Activated T-cell treated with anti-CD3 and anti-CD28 coated beads, Interleukin-2, amount 50 U/mL, for 1 hour (primary cell): Measurements from ENCODE around the gene CAPZB.

Experiments used
- DNase-seq: peaks from one replicate; pipeline ENCODE4 v3.0.0-alpha.2; 2020

CAPZB gene

GRCh38 chr1:19381261-19381660 is 104.1 kb downstream of the CAPZB start:
- DNase-seq, result no peak

DNA sequence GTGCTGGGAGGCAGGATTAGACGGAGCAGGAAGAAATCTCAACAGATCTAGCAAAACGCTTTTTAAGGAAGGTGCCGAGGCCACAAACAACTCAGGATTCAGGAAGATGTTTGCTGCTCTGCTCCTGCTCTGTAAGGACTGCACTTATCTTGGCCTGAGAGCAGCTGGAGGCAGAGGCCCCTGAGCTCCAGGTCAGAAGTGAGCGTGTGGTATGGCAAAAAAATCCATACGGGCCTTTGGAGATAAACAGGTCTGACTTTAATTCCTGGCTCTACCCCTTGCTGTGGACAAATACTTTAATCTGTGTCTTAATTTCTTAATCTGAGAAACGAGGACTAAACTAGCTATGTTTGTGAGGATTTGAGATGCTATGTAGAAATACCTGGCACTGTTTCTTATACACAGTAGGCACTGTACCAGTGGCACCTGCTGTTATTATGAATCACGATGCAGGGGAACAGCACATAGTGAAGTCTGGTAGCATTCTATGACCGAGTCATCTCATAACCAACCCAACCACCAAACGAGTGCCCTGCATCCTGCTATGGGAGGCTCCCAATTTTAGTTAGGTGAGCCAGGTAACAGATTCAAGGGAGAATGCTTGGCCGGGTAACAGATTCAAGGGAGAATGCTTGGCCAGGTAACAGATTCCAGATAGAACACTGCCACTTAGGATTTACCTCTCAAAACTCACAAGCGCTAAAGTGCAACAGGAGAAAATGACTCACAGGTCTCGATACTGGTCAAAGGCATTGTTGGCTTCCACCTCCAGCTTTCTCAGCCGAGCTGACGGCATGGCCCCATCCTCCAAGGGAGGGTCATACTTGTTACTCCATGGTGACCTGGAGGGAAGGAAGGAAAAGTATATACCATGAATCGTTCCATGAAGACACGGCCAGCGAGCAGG is 107.3 kb downstream of the CAPZB start:
- DNase-seq, result no peak

- DNase-seq, result no peak
Measured at GRCh38 chr1:19376428-19377372, 108.6 kb downstream of the CAPZB start.

DNA sequence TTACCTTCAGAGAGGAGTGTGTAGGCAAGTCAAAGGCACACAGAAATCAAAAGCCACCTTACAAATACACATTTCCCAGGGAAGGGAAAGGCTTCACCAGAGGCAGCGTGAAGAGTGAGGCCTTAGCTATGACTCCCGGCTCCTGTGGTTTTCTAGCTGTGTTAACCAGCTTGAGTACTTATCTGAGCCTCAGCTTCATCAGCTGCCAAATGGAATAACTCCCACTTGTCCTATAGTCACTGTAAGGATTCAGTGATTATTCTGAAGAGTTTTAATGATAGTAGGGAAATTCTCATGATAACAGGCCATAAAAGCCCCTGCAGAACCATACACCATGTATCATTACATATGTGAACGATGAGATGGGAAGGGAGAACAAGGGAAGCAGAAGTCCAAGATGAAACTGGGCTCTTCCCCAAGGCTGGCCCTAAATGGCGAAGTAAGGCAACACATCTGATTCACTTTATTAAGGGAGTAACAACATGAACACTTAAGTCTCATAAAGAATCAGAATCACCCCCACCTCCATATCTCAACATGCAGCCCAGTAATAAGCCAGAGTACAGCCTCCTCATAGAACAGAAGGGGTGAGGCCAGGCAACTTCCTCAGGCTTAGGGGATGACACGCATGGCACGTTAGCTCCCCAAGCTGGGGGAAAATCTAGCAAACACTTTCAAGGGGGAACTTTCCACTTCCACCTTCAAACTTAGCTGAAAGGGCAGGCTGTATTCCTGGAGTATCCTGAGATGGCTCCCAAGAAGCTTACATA is 109.5 kb downstream of the CAPZB start:
- DNase-seq, result no peak

- no peak for DNase-seq
Measured at GRCh38 chr1:19374926-19375325, 110.4 kb downstream of the CAPZB start.

DNA sequence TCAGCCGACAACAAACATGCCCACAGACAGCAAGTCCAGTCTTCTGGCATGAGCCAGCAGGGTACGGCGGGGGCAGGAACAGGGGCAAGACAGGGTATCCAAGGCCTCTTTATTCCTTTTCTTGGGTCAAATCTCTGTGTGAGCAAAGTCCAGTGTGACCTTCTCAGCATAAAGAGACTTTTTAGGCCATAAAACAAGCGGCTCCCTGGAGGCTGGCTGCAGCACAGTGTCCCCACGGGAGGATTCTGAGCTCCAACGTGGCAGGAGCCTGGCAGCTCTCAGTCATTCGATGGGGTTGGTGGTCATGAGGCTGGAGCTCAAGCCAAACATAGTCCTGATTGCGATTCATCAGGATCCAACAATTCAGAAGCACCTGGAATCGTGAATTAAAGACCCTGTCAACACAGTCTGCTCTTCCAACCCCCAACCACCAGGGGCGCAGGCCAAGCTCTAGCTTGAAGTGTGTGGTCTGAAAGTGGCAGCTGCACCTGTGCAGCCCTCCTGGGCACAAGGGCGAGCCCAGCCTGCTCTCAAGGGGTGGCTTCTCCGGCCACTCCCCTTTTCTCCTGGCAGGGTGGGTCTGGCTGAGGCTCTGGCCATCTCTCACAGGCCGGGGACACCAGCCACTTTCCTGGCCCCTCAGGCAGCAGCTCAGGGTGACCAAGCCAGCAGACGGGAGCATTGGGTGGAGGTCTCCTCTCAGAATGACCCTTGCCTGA is 111.1 kb downstream of the CAPZB start:
- DNase-seq, result no peak

DNA sequence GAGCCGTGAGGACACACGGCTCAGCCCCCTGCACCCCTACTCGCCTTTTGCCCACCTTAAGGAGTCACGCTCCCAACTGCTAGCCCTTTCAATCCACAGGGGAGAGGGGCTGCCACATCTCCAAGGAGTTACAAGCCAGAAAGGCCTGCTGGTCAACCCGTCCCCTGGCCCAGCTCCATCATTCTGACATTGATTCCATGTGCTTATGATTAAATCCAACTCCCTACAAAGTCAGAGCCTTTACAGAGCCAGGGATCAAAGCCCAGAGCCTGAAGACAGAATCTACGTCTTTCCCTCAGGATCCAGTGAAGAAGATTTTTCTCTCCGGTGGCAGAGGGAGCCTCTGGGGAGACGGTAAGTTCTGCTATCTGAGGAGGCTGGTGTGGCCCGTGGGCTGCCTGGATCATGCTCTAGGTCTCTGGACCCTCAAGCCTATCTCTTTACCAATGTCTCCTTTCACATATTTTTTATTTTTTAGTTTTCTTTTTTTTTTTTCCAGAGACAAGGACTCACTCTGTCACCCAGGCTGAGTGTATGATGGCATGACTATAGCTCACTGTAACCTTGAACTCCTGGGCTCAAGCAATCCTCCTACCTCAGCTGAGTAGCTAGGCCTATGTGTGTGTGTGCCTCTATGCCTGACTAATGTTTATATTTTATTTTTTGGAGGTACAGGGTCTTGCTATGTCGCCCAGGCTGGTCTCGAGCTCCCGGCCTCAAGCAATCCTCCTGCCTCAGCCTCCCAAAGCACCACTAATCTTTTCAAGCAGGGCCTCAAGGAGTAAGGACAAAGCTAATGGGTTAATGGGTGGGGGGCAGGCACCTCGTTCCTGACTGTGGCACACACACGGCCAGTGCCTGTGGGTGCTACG is 111.9 kb downstream of the CAPZB start:
- DNase-seq, result no peak

GRCh38 chr1:19372602-19373001 is 112.7 kb downstream of the CAPZB start:
- no peak for DNase-seq

DNA sequence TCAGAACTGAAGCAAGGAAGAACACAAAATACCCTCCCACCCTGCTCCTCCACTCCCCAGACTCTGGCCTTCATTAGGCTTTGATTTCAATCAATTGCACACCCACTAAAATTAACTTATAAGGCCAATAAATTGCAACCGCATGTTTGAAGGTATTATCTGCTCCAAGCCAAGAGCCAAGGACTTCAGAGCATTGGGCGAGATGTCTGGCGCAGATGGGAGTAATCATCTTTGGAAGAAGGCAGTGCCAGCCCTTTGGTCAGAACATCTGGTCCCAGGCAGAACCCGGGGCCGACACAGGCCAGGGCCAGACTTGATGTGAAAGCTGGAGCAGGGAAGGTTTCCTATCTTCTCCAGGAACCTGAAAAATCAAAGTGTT is 113.2 kb downstream of the CAPZB start:
- no peak for DNase-seq

- DNase-seq, result no peak
Measured at GRCh38 chr1:19371226-19372135, 113.9 kb downstream of the CAPZB start.

- no peak for DNase-seq
Measured at GRCh38 chr1:19370453-19371170, 114.7 kb downstream of the CAPZB start.

- no peak for DNase-seq
Measured at GRCh38 chr1:19369396-19370090, 115.8 kb downstream of the CAPZB start.

GRCh38 chr1:19368964-19369363 is 116.4 kb downstream of the CAPZB start:
- DNase-seq, result no peak

GRCh38 chr1:19368050-19368449 is 117.3 kb downstream of the CAPZB start:
- DNase-seq, result no peak

GRCh38 chr1:19367584-19368041 is 117.7 kb downstream of the CAPZB start:
- DNase-seq, result no peak

DNA sequence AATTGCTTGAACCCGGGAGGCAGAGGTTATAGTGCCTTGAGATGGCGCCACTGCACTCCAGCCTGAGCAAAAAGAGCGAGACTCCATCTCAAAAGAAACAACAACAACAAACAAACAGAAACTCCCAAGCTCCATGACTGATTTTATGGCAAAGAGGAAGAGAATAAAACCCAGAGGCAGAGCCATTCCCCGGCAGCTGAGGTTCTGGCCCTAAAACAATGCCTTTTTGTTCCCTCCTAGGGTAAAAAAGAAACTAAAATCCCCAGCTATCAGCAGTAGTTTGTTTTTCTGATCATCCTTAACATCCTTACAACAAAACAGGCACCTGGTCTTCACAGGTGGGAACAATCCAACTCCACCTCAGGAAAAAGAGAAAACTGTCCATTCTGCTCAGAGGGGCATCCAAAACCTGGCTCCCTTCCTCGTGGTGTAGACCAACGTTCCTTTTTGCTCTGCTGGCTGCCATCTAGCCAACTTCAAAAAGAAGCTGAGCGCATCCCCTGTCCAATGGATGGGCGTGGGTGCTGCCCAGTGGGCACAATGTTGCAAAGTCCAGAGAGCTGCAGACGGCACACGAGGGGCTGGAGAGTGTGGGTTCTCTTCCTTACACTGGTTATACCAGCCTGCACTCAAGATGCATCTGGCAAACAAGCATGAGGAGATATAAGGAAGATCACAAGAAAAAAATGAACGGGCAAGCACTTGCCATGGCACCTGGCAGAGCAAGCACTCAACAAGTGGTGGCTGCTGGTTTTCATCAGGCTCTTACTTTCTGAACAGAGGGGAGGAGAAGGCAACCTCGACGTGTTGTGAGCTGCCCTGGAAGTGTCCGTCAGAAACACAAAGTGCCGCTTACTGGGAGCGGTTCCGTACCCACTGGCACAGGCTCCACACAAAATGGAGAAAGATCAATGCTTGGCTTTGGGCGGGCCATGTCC is 118.5 kb downstream of the CAPZB start:
- DNase-seq, result no peak

GRCh38 chr1:19365721-19366120 is 119.6 kb downstream of the CAPZB start:
- no peak for DNase-seq
